ENCODE measurements around the gene CORO2A.
"Not testable (repeated sequence)": the region's sequence is repeated elsewhere in the genome, so short reads cannot be mapped to it uniquely, and the experiment has no call there.

The CORO2A gene

DNA sequence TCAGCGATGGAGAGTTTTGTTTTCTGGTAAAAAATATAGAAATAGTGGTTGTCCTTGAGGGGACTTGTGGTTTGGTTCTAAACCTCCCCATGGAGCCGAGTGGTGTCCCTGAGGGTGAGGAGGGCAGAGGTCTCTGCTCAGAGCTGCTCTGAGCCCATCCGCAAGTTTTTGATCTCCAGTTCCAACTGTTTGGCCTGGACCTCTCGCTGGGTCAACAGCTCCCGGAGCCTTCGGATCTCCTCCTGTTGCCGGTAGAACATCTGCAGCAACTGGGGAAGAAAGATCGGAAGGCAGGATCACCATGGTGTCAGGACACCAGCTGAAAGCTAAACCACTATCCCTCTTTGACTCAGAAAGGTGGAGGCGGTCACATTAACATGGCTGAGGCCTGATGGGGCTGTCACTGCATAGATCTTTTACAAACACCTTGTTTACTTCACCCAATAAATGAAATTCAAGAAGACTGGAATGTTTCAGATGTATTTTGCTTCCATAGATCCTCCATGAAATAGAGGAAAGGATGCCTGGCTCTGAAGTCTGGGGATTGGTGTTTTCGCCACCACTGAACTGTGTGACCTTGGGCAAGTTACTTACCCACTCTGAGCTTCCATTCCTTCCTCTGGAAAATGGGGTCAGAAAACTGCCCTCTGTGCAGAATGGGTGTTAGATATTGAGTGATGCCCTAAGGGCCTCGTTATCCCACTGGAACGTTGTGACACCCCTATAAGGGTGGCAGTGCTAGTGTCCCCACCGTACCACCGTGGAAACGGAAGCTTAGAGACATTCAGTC lies 67.6 kb downstream of the CORO2A start:
- TF ChIP-seq, protein P1, sequence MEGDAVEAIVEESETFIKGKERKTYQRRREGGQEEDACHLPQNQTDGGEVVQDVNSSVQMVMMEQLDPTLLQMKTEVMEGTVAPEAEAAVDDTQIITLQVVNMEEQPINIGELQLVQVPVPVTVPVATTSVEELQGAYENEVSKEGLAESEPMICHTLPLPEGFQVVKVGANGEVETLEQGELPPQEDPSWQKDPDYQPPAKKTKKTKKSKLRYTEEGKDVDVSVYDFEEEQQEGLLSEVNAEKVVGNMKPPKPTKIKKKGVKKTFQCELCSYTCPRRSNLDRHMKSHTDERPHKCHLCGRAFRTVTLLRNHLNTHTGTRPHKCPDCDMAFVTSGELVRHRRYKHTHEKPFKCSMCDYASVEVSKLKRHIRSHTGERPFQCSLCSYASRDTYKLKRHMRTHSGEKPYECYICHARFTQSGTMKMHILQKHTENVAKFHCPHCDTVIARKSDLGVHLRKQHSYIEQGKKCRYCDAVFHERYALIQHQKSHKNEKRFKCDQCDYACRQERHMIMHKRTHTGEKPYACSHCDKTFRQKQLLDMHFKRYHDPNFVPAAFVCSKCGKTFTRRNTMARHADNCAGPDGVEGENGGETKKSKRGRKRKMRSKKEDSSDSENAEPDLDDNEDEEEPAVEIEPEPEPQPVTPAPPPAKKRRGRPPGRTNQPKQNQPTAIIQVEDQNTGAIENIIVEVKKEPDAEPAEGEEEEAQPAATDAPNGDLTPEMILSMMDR (IDR thresholded peaks at IDR 0.05) = no peak
- no peak for TF ChIP-seq ZFX (IDR thresholded peaks at IDR 0.05; ENCODE audit: borderline replicate concordance)
- no peak overlapping the region for H3K27ac ChIP-seq

DNA sequence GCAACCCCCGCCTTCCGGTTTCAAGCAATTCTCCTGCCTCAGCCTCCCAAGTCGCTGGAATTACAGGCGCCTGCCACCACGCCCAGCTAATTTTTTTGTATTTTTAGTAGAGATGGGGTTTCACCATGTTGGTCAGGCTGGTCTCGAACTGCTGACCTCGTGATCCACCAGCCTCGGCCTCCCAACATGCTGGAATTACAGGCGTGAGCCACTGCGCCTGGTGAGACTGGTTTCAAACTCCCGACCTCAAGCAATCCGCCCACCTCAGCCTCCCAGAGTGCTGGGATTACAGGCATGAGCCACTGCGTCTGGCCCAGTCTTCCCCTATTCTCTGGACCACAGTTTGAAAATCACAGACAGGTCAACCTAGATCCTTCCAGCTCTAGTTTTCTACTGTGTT lies 68.3 kb downstream of the CORO2A start:
- H3K27ac ChIP-seq = not testable (repeated sequence)

DNA sequence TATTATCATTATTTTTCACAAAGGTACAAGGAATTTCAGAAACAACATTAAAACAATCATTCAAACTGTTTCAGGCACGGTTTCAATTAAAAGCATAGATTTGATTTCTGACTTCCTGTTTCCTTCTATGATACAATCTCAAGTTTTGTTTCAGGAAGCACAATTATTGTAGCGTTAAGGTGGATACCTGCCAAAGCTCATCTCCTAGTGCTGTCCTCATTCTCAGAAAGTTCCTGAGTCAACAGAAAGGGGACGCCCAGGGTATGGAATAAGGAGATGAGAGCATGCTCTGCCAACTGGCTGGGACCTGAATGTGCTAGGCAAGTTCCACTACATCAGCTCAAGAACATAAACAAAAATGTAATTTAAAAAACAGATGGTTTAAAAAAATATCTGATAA lies 71.4 kb downstream of the CORO2A start:
- H3K27ac ChIP-seq = peak overlapping the region; percentile 90
- TF ChIP-seq, protein P1 (IDR thresholded peaks at IDR 0.05) = peak; percentile 64
- no peak for TF ChIP-seq ZFX (IDR thresholded peaks at IDR 0.05; ENCODE audit: borderline replicate concordance)

DNA sequence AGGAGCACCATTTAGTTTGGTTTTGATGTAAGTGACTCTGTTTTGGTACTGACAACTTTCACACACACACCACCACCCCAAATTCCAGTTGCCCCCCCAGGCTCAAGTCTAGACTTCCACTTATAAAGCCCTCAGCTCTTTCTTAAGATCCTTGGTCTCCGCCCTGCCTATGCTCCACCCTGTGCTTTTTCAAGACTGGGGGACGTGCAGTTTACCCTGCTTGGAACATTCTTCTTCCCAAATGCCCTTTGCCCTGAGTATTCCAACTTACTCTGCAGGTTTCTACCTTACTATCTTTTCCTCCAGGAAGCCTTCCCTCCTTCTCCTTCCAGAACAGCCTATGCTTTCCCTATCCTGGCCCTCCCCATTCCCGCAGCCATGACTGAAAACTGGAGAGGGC lies 72.0 kb downstream of the CORO2A start:
- H3K27ac ChIP-seq = peak overlapping the region; percentile 90
- TF ChIP-seq, protein P1 (IDR thresholded peaks at IDR 0.05) = no peak
- no peak for TF ChIP-seq ZFX (IDR thresholded peaks at IDR 0.05; ENCODE audit: borderline replicate concordance)

DNA sequence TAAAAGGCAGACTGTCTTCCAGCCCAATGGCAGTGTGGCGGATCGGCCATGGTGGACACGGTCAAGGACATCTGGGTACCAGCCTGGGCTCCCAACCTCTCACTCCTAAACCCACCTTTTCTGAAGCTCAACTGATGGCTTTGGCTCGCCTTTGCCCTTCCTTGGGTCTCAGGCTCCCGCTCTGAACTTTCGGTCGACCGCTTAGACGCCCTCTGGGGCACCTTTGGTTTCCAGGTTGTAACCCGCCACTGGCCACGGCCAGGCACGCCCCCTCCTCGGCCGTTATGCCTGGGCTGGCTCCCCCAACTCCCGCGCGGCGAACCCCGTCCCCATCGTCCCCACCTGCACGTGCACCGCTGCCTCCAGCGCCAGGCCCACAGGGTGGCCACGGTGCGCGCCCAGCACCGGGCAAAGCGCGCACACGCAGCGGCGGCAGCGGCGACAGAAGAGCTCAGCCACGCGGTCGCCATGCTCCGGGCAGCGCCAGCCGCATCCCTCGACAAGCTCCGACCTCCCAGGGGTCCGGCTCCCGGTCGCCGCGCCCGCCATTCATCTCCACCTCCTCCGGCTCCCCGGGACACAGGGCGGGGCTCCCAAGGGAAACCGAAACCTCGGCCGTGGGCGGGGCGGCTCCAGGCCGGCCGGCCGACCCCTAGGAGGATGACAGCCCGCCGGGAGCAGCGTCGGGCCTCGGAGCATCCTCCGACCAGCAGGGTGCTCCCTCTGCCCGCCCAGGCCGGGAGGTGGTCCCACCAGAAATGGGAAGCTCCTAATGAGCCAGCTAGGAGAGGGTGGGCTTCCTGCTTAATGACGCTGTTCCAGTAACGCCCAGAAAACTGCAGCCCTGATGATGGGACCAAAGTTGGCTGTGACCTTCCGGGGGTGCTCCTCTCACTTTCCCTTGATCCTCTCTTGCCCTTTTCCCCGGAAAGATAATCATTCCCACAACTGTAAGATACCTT lies 73.5 kb downstream of the CORO2A start, which contains the start of gene TRIM14:
Gene TRIM14 (minus strand): TSS at position 583 of the 962 bp plus-strand sequence. CDS start 34 bp downstream, at position 549.
- H3K27ac ChIP-seq = peak within 1 kb of the TSS; percentile 90
- no peak for TF ChIP-seq ZFX (IDR thresholded peaks at IDR 0.05; ENCODE audit: borderline replicate concordance)
- TF ChIP-seq, protein P1 (IDR thresholded peaks at IDR 0.05) = peak; percentile 58

DNA sequence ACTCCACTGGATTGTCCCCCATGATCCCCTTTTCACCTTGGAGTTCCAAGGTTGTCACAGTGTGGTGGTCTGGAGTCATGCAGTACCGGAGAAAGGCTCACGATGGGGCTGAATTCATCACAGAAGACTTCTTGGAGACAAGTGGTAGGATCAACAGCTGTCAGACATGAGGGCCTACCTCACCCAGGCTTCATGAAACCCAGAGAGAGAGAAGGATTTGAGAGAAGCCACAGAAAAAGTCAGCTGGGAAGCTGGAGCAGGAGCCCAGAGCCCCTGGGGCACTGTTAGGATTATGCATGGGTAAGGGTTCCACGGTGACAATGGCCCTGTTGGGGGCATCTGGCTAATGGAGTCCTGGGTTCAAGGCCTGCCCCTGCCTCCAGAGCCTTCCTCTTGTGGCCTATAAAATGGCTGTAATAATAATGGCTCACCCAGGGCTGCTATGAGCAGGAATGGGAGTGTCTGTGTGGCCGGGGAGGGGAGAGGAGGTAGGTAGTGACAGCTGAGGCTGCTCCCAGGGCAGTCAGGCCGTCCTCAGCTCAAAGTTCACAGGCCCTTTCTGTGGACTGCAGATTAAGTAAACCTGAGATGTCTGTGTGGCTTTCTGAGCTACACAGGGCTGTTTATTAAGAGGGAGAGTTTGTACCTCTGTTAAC lies 74.3 kb downstream of the CORO2A start:
- peak overlapping the region; percentile 90 for H3K27ac ChIP-seq
- TF ChIP-seq ZFX (IDR thresholded peaks at IDR 0.05; ENCODE audit: borderline replicate concordance) = no peak
- TF ChIP-seq, protein P1 (IDR thresholded peaks at IDR 0.05) = no peak

DNA sequence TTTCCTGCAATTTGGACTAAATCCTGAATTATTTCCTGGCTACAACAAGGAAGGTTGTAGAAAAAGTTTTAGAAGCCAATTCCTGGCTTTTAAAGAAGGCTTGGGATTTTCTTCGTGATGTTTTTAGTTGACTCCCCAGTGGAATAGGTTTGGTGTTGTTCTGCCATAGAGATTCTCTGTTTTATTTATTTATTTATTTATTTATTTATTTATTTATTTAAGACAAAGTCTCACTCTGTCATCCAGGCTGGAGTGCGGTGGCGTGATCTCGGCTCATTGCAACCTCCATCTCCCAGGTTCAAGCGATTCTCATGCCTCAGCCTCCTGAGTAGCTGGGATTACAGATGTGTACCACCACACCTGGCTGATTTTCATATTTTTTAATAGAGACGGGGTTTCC lies 75.3 kb downstream of the CORO2A start:
- H3K27ac ChIP-seq = not testable (repeated sequence)
